ENCODE results near the gene ZSCAN12. TPM values are rescaled to one million over a fixed set of nuclear protein-coding genes. Genes with fewer than 3 reads are reported as not detected.
A peak's percentile ranks its signal among the peaks of the same experiment; 100 is the strongest.

Gene ZSCAN12
- total and polyA plus RNA-seq, 10 donors: 1.8 to 10.3 (median 7.9) TPM

GRCh38 chr6:28353981-28354676 is 45.4 kb downstream of the ZSCAN12 start:
- no peak overlapping the region for H3K4me3 ChIP-seq

GRCh38 chr6:28353356-28353755 is 46.2 kb downstream of the ZSCAN12 start:
- Histone ChIP-seq H3K4me1 (peaks cover 22 to 69% (median 39%) of the 10 kb centered on the region in 6 donors), H3K4me3 (no peak overlapping the region), H3K27ac (peak overlapping the region in 1 of 8 donors; percentile 87), H3K36me3 (no peaks in the 10 kb centered on the region), H3K9me3 (no peaks in the 10 kb centered on the region), H3K27me3 (replicated peaks in 1 of 7) (no peaks in the 10 kb centered on the region)
- DNase-seq: no peak
- 90 to 98% (median 92%) methylated on average over 3 of the region's 3 CpGs for WGBS, 5 donors
- TF ChIP-seq POLR2A (IDR thresholded peaks at IDR 0.05) (no peak), POLR2AphosphoS5 (IDR thresholded peaks at IDR 0.05) (no peak), CTCF (IDR thresholded peaks at IDR 0.05 in 8 of 11, conservative IDR thresholded peaks at IDR 0.05 in 3 of 11) (no peak)
- intact Hi-C loops (cut with DNase I; ENCODE audit: low total_unique reads): loop anchor here (10.0 kb wide), 1 partner anchor 219 kb away; no protein-coding TSS in a partner anchor

More at GRCh38 chr6:28353981-28354676, 45.4 kb downstream of the ZSCAN12 start:
- intact Hi-C loops (cut with DNase I; ENCODE audit: low total_unique reads): loop anchor here (10.0 kb wide), 1 partner anchor 219 kb away; no protein-coding TSS in a partner anchor
- peak in 1 of 3 donors; percentile 22 for TF ChIP-seq POLR2AphosphoS5 (IDR thresholded peaks at IDR 0.05)
- TF ChIP-seq POLR2A (IDR thresholded peaks at IDR 0.05): no peak
- H3K36me3 ChIP-seq: peaks cover 0 to under 1% (median 0%) of the 10 kb centered on the region in 6 donors
- WGBS, 5 donors: 84 to 95% (median 86%) methylated on average over 11 of the region's 11 CpGs
- no peaks in the 10 kb centered on the region for H3K27me3 ChIP-seq (replicated peaks in 1 of 7)
- peak overlapping the region in 4 of 8 donors; percentile 86 to 92 (median 88) for H3K27ac ChIP-seq
- no peak for DNase-seq
- H3K4me1 ChIP-seq: peaks cover 22 to 67% (median 39%) of the 10 kb centered on the region in 6 donors
- H3K9me3 ChIP-seq: no peaks in the 10 kb centered on the region

- TF ChIP-seq CTCF (IDR thresholded peaks at IDR 0.05 in 8 of 11, conservative IDR thresholded peaks at IDR 0.05 in 3 of 11) (no peak), POLR2AphosphoS5 (IDR thresholded peaks at IDR 0.05) (no peak)
- no peaks in the 10 kb centered on the region for H3K9me3 ChIP-seq
- H3K36me3 ChIP-seq: no peaks in the 10 kb centered on the region
- no peak overlapping the region for H3K27ac ChIP-seq
- 70 to 85% (median 75%) methylated on average over 2 of the region's 2 CpGs for WGBS, 5 donors
- peaks cover 0 to 1% (median 0%) of the 10 kb centered on the region in 7 donors for H3K27me3 ChIP-seq (replicated peaks in 1 of 7)
- intact Hi-C loops (cut with DNase I; ENCODE audit: low total_unique reads): loop anchor here (10.0 kb wide), 1 partner anchor 217 kb away; no protein-coding TSS in a partner anchor
- peak overlapping the region in 1 of 8 donors; percentile 84 for H3K4me3 ChIP-seq
- no peak for DNase-seq
- peaks cover 22 to 57% (median 36%) of the 10 kb centered on the region in 6 donors for H3K4me1 ChIP-seq
Measured at GRCh38 chr6:28351493-28351925, 48.0 kb downstream of the ZSCAN12 start.

- H3K4me1 ChIP-seq: peaks cover 19 to 53% (median 32%) of the 10 kb centered on the region in 6 donors
- H3K36me3 ChIP-seq: no peaks in the 10 kb centered on the region
- H3K27ac ChIP-seq: no peak overlapping the region
- no peak for DNase-seq
- WGBS, 5 donors: 42 to 75% (median 56%) methylated on average over 2 of the region's 2 CpGs
- TF ChIP-seq POLR2AphosphoS5 (IDR thresholded peaks at IDR 0.05): no peak
- no peak for TF ChIP-seq CTCF (IDR thresholded peaks at IDR 0.05 in 8 of 11, conservative IDR thresholded peaks at IDR 0.05 in 3 of 11)
- no peak for TF ChIP-seq POLR2A (IDR thresholded peaks at IDR 0.05)
- H3K9me3 ChIP-seq: no peaks in the 10 kb centered on the region
- H3K4me3 ChIP-seq: peak overlapping the region in 5 of 8 donors; percentile 64 to 84 (median 65)
- intact Hi-C loops (cut with DNase I; ENCODE audit: low total_unique reads): loop anchor here (10.0 kb wide), 1 partner anchor 216 kb away; no protein-coding TSS in a partner anchor
- peaks cover 0 to 4% (median 0%) of the 10 kb centered on the region in 7 donors for H3K27me3 ChIP-seq (replicated peaks in 1 of 7)
Measured at GRCh38 chr6:28351087-28351486, 48.5 kb downstream of the ZSCAN12 start.

Data from spleen (tissue), 11 donors.